Breast epithelium (tissue), 4 donors: ENCODE results near the gene TOM1. TPM values are rescaled to one million over a fixed set of nuclear protein-coding genes. Genes with fewer than 3 reads are reported as not detected.

Source experiments
- DNase-seq, 2 donors: peaks; one replicate each; pipeline ENCODE4 v3.0.0-alpha.2; 2019; ENCODE audit warnings: low spot score in 2 of 2
- H3K27ac ChIP-seq, 2 donors: fragments of 200-600 bp; sonication (generic) in 1 of 2; one replicate each; pipeline ENCODE4 v1.5.1; 2016 to 2019; ENCODE audit warnings: mild to moderate bottlenecking in 1 of 2
- H3K27me3 ChIP-seq, 2 donors: fragments of 200-600 bp; sonication (generic) in 1 of 2; one replicate each; pipeline versions ENCODE4 v1.5.1 to v1.6.0; 2017 to 2019; ENCODE audit warnings: control low read depth in 1 of 2, mild to moderate bottlenecking in 1 of 2
- H3K36me3 ChIP-seq: fragments of 200-600 bp; one replicate; pipeline ENCODE4 v1.5.1; 2019
- H3K4me1 ChIP-seq, 2 donors: fragments of 200-600 bp; sonication (generic); one replicate each; pipeline ENCODE4 v1.5.1; 2016 to 2019; ENCODE audit warnings: control low read depth in 1 of 2
- H3K4me3 ChIP-seq, 3 donors: fragments of 200-600 bp; sonication (generic); 1 replicate in 2 of 3; 2 replicates in 1 of 3; pipeline ENCODE4 v1.5.1; 2016 to 2019; ENCODE audit warnings: mild to moderate bottlenecking in 3 of 3, moderate library complexity in 2 of 3
- H3K9me3 ChIP-seq, 2 donors: fragments of 200-600 bp; sonication (generic) in 1 of 2; one replicate each; pipeline ENCODE4 v1.5.1; 2016 to 2019; ENCODE audit warnings: control low read depth in 1 of 2
- CTCF ChIP-seq, 3 donors: fragments of 450-650 bp; IDR thresholded peaks; one replicate each; pipeline ENCODE4 v1.5.1; 2016 to 2017; ENCODE audit warnings: antibody characterized with exemption in 3 of 3, mild to moderate bottlenecking in 3 of 3, moderate library complexity in 3 of 3
- POLR2A ChIP-seq: fragments of 450-650 bp; IDR thresholded peaks from one replicate; pipeline ENCODE4 v1.6.1; 2016; ENCODE audit warnings: antibody characterized with exemption, mild to moderate bottlenecking, moderate library complexity
- POLR2AphosphoS5 ChIP-seq, 3 donors: sonication (generic); formaldehyde crosslinking; IDR thresholded peaks; one replicate each; pipeline ENCODE4 v1.6.1; 2017; ENCODE audit warnings: antibody characterized with exemption in 3 of 3
- intact Hi-C: fragments of 100-400 bp; cut with DNase I; formaldehyde crosslinking; loops from one replicate; pipeline ENCODE4 v1.15.1; 2023; ENCODE audit warnings: low total_unique reads
- total RNA-seq, 3 donors: library from RNA; depleted of rRNA; stranded (reverse); fragments of >200 nt; gene quantifications; one replicate each; pipeline ENCODE4 v1.1.0, GENCODE V29; 2016

TOM1 gene
- total RNA-seq, 3 donors from 2014 or later = 85.6 to 106 (median 105) TPM

GRCh38 chr22:35269630-35270029 is 30.1 kb upstream of the TOM1 start:
- H3K4me3 ChIP-seq = no peak overlapping the region
- no peaks in the 10 kb centered on the region for H3K36me3 ChIP-seq
- DNase-seq = no peak
- H3K9me3 ChIP-seq = no peaks in the 10 kb centered on the region
- no peaks in the 10 kb centered on the region for H3K4me1 ChIP-seq
- H3K27me3 ChIP-seq = no peaks in the 10 kb centered on the region
- intact Hi-C loops = no loop called here
- TF ChIP-seq POLR2A (no peak), POLR2AphosphoS5 (IDR thresholded peaks at IDR 0.05) (no peak), CTCF (IDR thresholded peaks at IDR 0.05) (no peak)
- H3K27ac ChIP-seq = no peak overlapping the region

GRCh38 chr22:35274154-35274871 is 25.4 kb upstream of the TOM1 start:
- Histone ChIP-seq H3K27ac (no peak overlapping the region), H3K9me3 (no peaks in the 10 kb centered on the region), H3K36me3 (no peaks in the 10 kb centered on the region), H3K4me1 (no peaks in the 10 kb centered on the region), H3K27me3 (no peaks in the 10 kb centered on the region), H3K4me3 (no peak overlapping the region)
- TF ChIP-seq CTCF (IDR thresholded peaks at IDR 0.05) (no peak), POLR2AphosphoS5 (IDR thresholded peaks at IDR 0.05) (no peak)
- no peak for DNase-seq
- intact Hi-C loops = no loop called here

- H3K4me1 ChIP-seq = no peaks in the 10 kb centered on the region
- H3K36me3 ChIP-seq = no peaks in the 10 kb centered on the region
- intact Hi-C loops = no loop called here
- TF ChIP-seq POLR2AphosphoS5 (IDR thresholded peaks at IDR 0.05) (no peak), POLR2A (no peak), CTCF (IDR thresholded peaks at IDR 0.05) (no peak)
- no peak overlapping the region for H3K4me3 ChIP-seq
- H3K27ac ChIP-seq = no peak overlapping the region
- no peaks in the 10 kb centered on the region for H3K27me3 ChIP-seq
- DNase-seq = no peak
- no peaks in the 10 kb centered on the region for H3K9me3 ChIP-seq
Observed at GRCh38 chr22:35275580-35275979, 24.1 kb upstream of the TOM1 start.

GRCh38 chr22:35276019-35276418 is 23.7 kb upstream of the TOM1 start:
- DNase-seq = no peak
- Histone ChIP-seq H3K4me3 (no peak overlapping the region), H3K9me3 (no peaks in the 10 kb centered on the region), H3K27me3 (no peaks in the 10 kb centered on the region), H3K27ac (no peak overlapping the region), H3K4me1 (no peaks in the 10 kb centered on the region), H3K36me3 (no peaks in the 10 kb centered on the region)
- TF ChIP-seq POLR2AphosphoS5 (IDR thresholded peaks at IDR 0.05) (no peak), POLR2A (no peak), CTCF (IDR thresholded peaks at IDR 0.05) (no peak)
- intact Hi-C loops = no loop called here

GRCh38 chr22:35288116-35288515 is 11.6 kb upstream of the TOM1 start:
- Histone ChIP-seq H3K36me3 (peaks cover 14% of the 10 kb centered on the region), H3K4me1 (no peaks in the 10 kb centered on the region)
- intact Hi-C loops = loop anchor here (10.0 kb wide), 1 partner anchor 207 kb away; no protein-coding TSS in a partner anchor

More at GRCh38 chr22:35288116-35288515, 11.6 kb upstream of the TOM1 start:
- DNase-seq = no peak
- H3K9me3 ChIP-seq = no peaks in the 10 kb centered on the region
- TF ChIP-seq POLR2AphosphoS5 (IDR thresholded peaks at IDR 0.05) = no peak
- TF ChIP-seq CTCF (IDR thresholded peaks at IDR 0.05) = no peak
- no peak for TF ChIP-seq POLR2A
- H3K4me3 ChIP-seq = no peak overlapping the region
- H3K27ac ChIP-seq = no peak overlapping the region
- H3K27me3 ChIP-seq = no peaks in the 10 kb centered on the region
